Stomach (tissue), 9 donors: ENCODE measurements around the gene PLK5. TPM values are rescaled to one million over a fixed set of nuclear protein-coding genes. Genes with fewer than 3 reads are reported as not detected.

Experiments
- DNase-seq, 2 donors: peaks; one replicate each; pipeline versions ENCODE4 v3.0.0 to v3.0.0-alpha.2; 2013 to 2019
- H3K27ac ChIP-seq, 5 donors: fragments of 200-600 bp in 4 of 5; sonication (generic) in 4 of 5; one replicate each; pipeline ENCODE4 v1.5.1; 2013 to 2019; ENCODE audit warnings: mild to moderate bottlenecking in 1 of 5, moderate library complexity in 1 of 5
- H3K27me3 ChIP-seq, 3 donors: fragments of 200-600 bp; sonication (generic); one replicate each; pipeline ENCODE4 v1.5.1; 2017 to 2019; ENCODE audit warnings: mixed run types in 1 of 3
- H3K36me3 ChIP-seq, 4 donors: fragments of 200-600 bp; sonication (generic); 1 replicate in 3 of 4; 2 replicates in 1 of 4; pipeline ENCODE4 v1.5.1; 2016 to 2019
- H3K4me1 ChIP-seq, 4 donors: fragments of 200-600 bp; sonication (generic); one replicate each; pipeline ENCODE4 v1.5.1; 2016 to 2019
- H3K4me3 ChIP-seq, 4 donors: fragments of 200-600 bp; sonication (generic) in 3 of 4; one replicate each; pipeline ENCODE4 v1.5.1; 2016 to 2019; ENCODE audit warnings: mild to moderate bottlenecking in 1 of 4
- H3K9me3 ChIP-seq, 4 donors: fragments of 200-600 bp; sonication (generic); one replicate each; pipeline ENCODE4 v1.5.1; 2016 to 2019
- CTCF ChIP-seq, 7 experiments: fragments of 450-650 bp in 4 of 7; fragments of 200-600 bp in 3 of 7; sonication (generic) in 3 of 7; IDR thresholded peaks; one replicate each; pipeline ENCODE4 v1.5.1; 2016 to 2019; ENCODE audit warnings: antibody characterized with exemption in 7 of 7, control low read depth in 2 of 7, mild to moderate bottlenecking in 1 of 7
- EP300 ChIP-seq: sonication (generic); formaldehyde crosslinking; IDR thresholded peaks from one replicate; pipeline ENCODE4 v1.6.1; 2017; ENCODE audit warnings: antibody characterized with exemption
- POLR2A ChIP-seq, 4 donors: fragments of 450-650 bp; IDR thresholded peaks; one replicate each; pipeline ENCODE4 v1.6.1; 2016; ENCODE audit warnings: antibody characterized with exemption in 4 of 4, control low read depth in 2 of 4, mild to moderate bottlenecking in 1 of 4, moderate library complexity in 1 of 4
- POLR2AphosphoS5 ChIP-seq, 3 donors: sonication (generic); formaldehyde crosslinking; IDR thresholded peaks; one replicate each; pipeline ENCODE4 v1.6.1; 2016; ENCODE audit warnings: antibody characterized with exemption in 3 of 3
- WGBS, 5 donors: extraction: QIAGEN DNeasy Blood & Tissue Kit in 3 of 5; methylation state at CpG; one replicate each; pipeline versions ENCODE4 v1.1.5 to v1.1.7; 2013 to 2018; 5-methylcytosine and 5-hydroxymethylcytosine counted together
- intact Hi-C: fragments of 100-400 bp; cut with DNase I; formaldehyde crosslinking; loops from one replicate; pipeline ENCODE4 v1.15.1; 2023; ENCODE audit warnings: low total_unique reads
- polyA plus RNA-seq, 3 donors: library from polyadenylated mRNA; stranded (reverse); fragments of 200-250 nt; gene quantifications; one replicate each; pipeline ENCODE4 v1.2.3, GENCODE V29; 2013
- total RNA-seq, 5 donors: library from RNA; depleted of rRNA; stranded (reverse); fragments of >200 nt; gene quantifications; one replicate each; pipeline versions ENCODE4 v1.1.0 to v1.2.3, GENCODE V29; 2014 to 2016
- donor health status: healthy with polysubstance abuse.
- donor health status: Bipolar disorder and iron deficiency.
- donor health status: healthy.

Gene PLK5
- total and polyA plus RNA-seq, 8 donors, result 0.12 to 0.80 TPM; not detected in 6

- Histone ChIP-seq H3K27me3 (peaks cover 7 to 76% (median 27%) of the 10 kb centered on the region in 3 donors), H3K27ac (no peak overlapping the region), H3K4me3 (no peak overlapping the region), H3K4me1 (peaks cover 0 to 15% (median 10%) of the 10 kb centered on the region in 4 donors), H3K9me3 (no peaks in the 10 kb centered on the region), H3K36me3 (no peaks in the 10 kb centered on the region)
- TF ChIP-seq POLR2AphosphoS5 (IDR thresholded peaks at IDR 0.05), result no peak
- no peak for TF ChIP-seq CTCF (IDR thresholded peaks at IDR 0.05)
- no peak for TF ChIP-seq EP300
- TF ChIP-seq POLR2A (IDR thresholded peaks at IDR 0.05), result no peak
- 70 to 77% (median 73%) methylated on average over 12 to 17 of the region's 17 CpGs for WGBS, 5 donors
- intact Hi-C loops, result no loop called here
- DNase-seq, result no peak
Measured at GRCh38 chr19:1520203-1520780, 3.6 kb upstream of the PLK5 start.

- H3K4me1 ChIP-seq, result peaks cover 0 to 15% (median 10%) of the 10 kb centered on the region in 4 donors
- H3K27ac ChIP-seq, result no peak overlapping the region
- intact Hi-C loops, result no loop called here
- no peak for DNase-seq
- H3K36me3 ChIP-seq, result no peaks in the 10 kb centered on the region
- no peaks in the 10 kb centered on the region for H3K9me3 ChIP-seq
- H3K27me3 ChIP-seq, result peaks cover 7 to 79% (median 41%) of the 10 kb centered on the region in 3 donors
- WGBS, 5 donors, result 62 to 75% (median 67%) methylated on average over 13 to 14 of the region's 14 CpGs
- no peak overlapping the region for H3K4me3 ChIP-seq
- no peak for TF ChIP-seq CTCF (IDR thresholded peaks at IDR 0.05)
Measured at GRCh38 chr19:1521636-1522035, 2.2 kb upstream of the PLK5 start.

GRCh38 chr19:1522061-1522460, 1.8 kb upstream of the PLK5 start:
- Histone ChIP-seq H3K9me3 (no peaks in the 10 kb centered on the region), H3K27ac (no peak overlapping the region), H3K27me3 (peaks cover 7 to 79% (median 43%) of the 10 kb centered on the region in 3 donors), H3K4me3 (no peak overlapping the region), H3K4me1 (peaks cover 0 to 15% (median 10%) of the 10 kb centered on the region in 4 donors), H3K36me3 (no peaks in the 10 kb centered on the region)
- intact Hi-C loops, result no loop called here
- TF ChIP-seq EP300 (no peak), POLR2AphosphoS5 (IDR thresholded peaks at IDR 0.05) (no peak), POLR2A (IDR thresholded peaks at IDR 0.05) (no peak), CTCF (IDR thresholded peaks at IDR 0.05) (no peak)
- DNase-seq, result no peak
- 60 to 71% (median 67%) methylated on average over 10 of the region's 10 CpGs for WGBS, 5 donors

GRCh38 chr19:1522838-1523237, 1.0 kb upstream of the PLK5 start:
- intact Hi-C loops, result no loop called here
- peaks cover 7 to 87% (median 46%) of the 10 kb centered on the region in 3 donors for H3K27me3 ChIP-seq
- no peaks in the 10 kb centered on the region for H3K9me3 ChIP-seq
- no peak for DNase-seq
- no peaks in the 10 kb centered on the region for H3K36me3 ChIP-seq
- no peak overlapping the region for H3K4me3 ChIP-seq
- TF ChIP-seq POLR2AphosphoS5 (IDR thresholded peaks at IDR 0.05) (no peak), POLR2A (IDR thresholded peaks at IDR 0.05) (no peak), EP300 (no peak), CTCF (IDR thresholded peaks at IDR 0.05) (no peak)
- H3K4me1 ChIP-seq, result peaks cover 0 to 15% (median 10%) of the 10 kb centered on the region in 4 donors
- 50 to 72% (median 65%) methylated on average over 9 to 18 of the region's 18 CpGs for WGBS, 5 donors
- H3K27ac ChIP-seq, result no peak overlapping the region
